KBM-7 (cell line): ENCODE results near the gene DIAPH2.

ENCODE experiments used
- DNase-seq: peaks from one replicate; pipeline ENCODE4 v3.0.0-alpha.2; 2015
- in situ Hi-C: fragments of 300-500 bp; cut with MboI; formaldehyde crosslinking; loops from 2 replicates; pipeline ENCODE4 v1.14.3; 2020; ENCODE audit warnings: low sequenced_read_pairs, low pct_unique_long_range_greater_than_20kb, mixed read lengths

Gene DIAPH2

DNA sequence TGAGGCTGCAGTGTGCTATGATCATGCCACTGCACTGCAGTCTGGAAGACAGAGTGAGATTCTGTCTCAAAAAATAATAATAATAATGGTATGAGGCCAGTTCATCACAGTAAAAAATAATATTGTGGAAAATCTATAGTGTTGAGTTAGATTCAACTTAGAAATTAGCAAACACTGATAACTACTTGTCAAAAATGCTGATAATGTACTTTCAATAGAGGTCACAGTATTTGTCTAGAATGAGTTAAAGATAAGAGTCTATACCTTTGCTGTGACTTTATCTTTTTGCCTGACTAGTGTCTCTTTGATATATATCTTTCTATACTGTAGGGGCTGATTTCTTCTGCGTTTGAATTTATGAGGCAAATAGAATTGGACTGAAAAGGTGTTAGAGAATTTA, 629.7 kb downstream of the DIAPH2 start:
- in situ Hi-C loops: no loop called here
- DNase-seq: no peak

- no peak for DNase-seq
- in situ Hi-C loops: no loop called here
These were observed 631.3 kb downstream of the DIAPH2 start for GRCh38 chrX:97315939-97316338.

DNA sequence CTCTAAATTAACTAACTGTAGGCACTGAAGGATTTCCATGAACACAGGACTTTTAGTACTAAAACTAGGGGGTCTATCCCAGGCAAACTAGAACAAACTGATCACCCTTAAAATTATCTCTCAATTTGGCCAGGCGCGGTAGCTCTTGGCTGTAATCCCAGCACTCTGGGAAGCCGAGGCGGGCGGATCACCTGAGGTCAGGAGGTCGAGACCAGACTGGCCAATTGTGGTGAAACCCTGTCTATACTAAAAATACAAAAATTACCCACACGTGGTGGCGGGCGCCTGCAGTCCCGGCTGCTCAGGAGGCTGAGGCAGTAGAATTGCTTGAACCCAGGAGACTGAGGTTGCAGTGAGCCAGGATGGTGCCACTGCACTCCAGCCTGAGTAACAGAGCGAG, 635.7 kb downstream of the DIAPH2 start:
- in situ Hi-C loops: no loop called here
- no peak for DNase-seq

GRCh38 chrX:97322401-97322800, 637.8 kb downstream of the DIAPH2 start:
- no peak for DNase-seq
- in situ Hi-C loops: no loop called here

DNA sequence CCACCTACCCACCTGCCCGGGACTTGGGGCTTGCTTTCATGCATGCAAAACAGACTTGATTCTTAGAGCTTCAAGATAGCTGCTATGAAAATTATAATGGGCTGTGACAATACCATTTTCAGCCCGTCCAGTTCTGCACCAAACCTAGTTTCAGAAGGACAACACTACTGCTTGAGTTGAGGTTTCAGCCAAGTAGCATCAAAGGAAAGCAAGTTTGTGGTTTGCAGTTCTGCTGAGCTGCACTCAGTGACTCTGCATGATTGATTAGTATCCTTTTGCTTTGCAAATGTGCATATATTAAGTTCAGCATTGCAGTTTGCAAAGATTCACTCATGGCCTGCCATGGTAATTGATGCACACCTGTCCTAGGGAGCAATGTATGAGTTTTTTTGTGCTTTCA, 641.8 kb downstream of the DIAPH2 start:
- no peak for DNase-seq
- in situ Hi-C loops: no loop called here

DNA sequence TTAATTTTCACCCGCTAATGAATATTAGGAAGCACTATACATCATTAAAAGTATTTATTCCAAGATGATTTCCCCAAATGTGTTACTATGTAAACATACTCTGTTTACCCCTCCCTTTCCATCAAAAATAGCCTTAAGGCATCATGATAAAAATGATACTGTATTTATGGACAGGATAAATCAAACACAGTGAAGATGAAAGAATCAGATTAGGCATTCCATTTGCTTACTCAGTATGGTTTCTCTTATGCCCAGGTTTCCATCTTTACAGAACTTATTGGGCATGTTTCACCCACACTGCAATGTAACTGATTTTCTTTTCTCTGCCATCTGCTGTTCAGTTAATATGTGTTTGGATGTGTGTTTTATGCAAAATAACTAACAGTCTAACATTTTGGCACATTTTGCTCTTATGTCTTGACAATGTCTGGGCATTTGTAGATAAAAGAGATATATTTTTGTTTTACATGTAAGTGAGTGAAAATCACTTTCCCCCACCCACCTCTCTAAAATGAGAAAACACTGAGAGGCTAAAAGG, 644.3 kb downstream of the DIAPH2 start:
- in situ Hi-C loops: no loop called here
- no peak for DNase-seq

DNA sequence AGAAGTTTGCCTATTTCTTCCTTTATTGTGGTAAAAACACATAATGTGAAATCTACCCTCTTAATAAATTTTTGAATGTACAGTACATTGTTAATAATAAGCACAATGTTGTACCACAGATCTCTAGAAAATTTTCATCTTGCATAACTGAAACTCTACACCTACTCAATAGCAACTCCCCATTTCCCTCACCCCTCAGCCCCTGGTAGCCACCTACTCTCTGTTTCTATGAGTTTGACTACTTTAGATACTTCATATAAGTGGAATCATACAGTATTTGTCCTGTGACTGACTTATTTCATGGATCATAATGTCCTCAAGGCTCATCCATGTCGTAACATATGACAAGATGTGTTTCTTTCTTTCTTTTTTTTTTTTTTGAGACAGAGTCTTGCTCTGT, 645.5 kb downstream of the DIAPH2 start:
- in situ Hi-C loops: no loop called here
- DNase-seq: no peak

GRCh38 chrX:97332963-97333362, 648.3 kb downstream of the DIAPH2 start:
- in situ Hi-C loops: no loop called here
- no peak for DNase-seq

GRCh38 chrX:97334850-97335249, 650.2 kb downstream of the DIAPH2 start:
- in situ Hi-C loops: no loop called here
- DNase-seq: no peak

- no peak for DNase-seq
- in situ Hi-C loops: no loop called here
These were observed 660.1 kb downstream of the DIAPH2 start for GRCh38 chrX:97344724-97345123.

DNA sequence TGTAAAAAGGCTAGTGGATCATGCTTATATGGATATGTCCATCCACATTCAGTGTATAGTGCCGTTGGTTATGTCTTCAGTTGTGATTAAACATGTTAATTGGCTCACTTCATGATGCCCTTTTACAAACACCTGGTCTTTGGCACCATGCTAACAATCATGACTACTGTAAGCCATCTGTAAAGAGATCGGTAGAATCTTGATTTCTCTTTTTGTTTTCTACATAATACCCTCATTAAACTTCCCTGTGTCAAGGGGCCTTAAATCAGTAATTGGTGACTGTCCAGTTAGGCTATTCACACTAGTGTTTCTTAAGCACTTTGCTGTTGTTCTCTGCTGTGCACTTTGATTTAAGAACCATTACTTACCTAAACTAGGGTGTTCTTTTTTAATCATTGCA, 674.3 kb downstream of the DIAPH2 start:
- in situ Hi-C loops: no loop called here
- DNase-seq: no peak

DNA sequence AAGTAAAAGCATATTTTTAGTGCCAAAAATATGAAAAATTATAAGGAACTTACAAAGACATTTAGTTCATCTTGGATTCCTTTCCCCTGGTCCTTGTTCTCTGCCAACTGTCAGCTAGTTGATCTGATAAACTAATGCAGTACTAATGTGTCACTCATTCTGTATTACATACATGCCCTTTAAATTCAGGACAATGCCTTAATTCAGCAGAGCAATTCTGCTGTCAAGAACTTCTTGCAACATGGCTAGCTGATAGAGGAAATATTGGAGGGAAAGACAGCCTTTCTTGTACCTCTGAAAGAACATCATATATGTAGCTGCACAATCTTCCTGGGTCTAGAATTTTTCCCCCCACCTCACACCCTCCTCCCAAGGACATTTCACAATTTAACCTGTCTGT, 679.2 kb downstream of the DIAPH2 start:
- DNase-seq: no peak
- in situ Hi-C loops: no loop called here

DNA sequence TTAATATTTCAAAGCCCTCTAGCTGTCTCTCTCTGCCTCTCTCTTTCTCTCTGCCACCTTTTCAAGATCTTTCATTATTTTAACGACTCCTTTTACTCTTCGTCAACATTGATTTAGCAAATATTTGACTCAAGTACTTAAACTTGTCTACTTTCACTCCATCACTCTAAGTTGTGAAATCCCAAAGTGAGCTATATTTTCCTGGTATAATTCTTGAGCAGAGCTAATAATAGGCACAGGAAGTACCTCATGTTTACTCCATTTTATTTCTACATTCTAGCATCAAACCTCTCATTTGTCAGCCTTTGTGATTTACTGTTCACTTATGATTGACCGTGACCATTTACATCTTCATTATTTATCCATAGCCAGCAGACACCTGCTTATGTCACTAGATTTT, 681.6 kb downstream of the DIAPH2 start:
- in situ Hi-C loops: no loop called here
- no peak for DNase-seq

- no peak for DNase-seq
- in situ Hi-C loops: no loop called here
These were observed 682.5 kb downstream of the DIAPH2 start for GRCh38 chrX:97367125-97367524.

GRCh38 chrX:97369947-97370346, 685.3 kb downstream of the DIAPH2 start:
- DNase-seq: no peak
- in situ Hi-C loops: no loop called here

GRCh38 chrX:97372001-97372766, 687.5 kb downstream of the DIAPH2 start:
- in situ Hi-C loops: no loop called here
- no peak for DNase-seq

DNA sequence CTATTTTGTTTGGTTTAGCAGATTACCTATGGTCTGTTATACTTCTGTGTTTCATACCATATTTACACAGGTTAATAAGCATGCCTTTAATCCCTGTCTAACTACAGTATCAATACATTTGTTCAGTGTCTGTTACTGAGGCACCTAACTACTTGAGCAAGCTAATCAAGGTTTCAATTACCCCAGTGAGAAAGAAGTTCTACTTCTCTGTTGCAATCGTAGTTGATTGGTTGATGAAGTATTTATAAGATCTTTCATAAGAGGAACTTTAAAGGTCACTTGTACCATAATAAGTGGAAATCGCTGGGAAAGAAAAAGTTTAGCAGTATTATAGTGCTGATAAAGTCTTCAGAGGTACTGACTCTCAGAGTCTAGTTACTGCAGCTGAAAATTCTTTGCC, 689.6 kb downstream of the DIAPH2 start:
- in situ Hi-C loops: no loop called here
- no peak for DNase-seq

DNA sequence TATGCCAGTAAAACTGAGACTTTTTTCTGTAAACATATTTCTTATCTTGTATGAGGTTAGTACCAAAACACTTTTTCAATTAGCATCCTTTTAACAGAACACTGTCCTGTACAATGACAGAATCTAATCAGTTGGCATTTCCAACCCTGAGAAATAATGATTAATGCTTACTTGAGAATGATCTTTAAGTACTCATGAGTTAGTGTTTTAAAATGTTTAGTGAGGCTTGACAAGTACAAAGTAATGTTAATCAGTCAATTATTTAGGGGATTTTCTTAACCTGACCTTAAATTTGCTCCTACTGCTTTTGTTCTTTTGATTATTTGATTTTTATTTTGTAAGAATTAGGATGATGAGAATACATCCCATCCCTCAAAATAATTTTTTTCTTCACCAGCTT, 695.6 kb downstream of the DIAPH2 start:
- in situ Hi-C loops: no loop called here
- DNase-seq: no peak

DNA sequence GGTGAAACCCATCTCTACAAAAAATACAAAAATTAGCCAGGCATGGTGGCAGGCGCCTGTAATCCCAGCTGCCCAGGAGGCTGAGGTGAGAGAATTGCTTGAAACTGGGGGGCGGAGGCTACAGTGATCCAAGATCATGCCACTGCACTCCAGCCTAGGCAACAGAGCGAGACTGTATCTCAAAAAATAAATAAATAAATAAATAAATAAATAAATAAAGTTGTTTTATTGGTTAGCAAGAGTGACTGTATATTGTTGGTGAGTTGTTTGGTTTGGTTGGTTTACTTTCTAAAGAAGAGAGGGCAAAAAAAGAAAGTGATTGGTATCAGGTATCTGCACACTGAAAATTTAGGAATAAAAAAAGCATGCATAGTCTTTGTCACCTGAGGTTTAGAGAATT, 700.0 kb downstream of the DIAPH2 start:
- no peak for DNase-seq
- in situ Hi-C loops: no loop called here

GRCh38 chrX:97387004-97387403, 702.4 kb downstream of the DIAPH2 start:
- in situ Hi-C loops: no loop called here
- DNase-seq: no peak

- DNase-seq: no peak
- in situ Hi-C loops: no loop called here
These were observed 705.1 kb downstream of the DIAPH2 start for GRCh38 chrX:97389761-97390192.
